ENCODE data around the gene AGPAT3. TPM values are rescaled to one million over a fixed set of nuclear protein-coding genes. Genes with fewer than 3 reads are reported as not detected.

Gene AGPAT3
- total RNA-seq, 1 donor from 2014 or later: 43.7 TPM

DNA sequence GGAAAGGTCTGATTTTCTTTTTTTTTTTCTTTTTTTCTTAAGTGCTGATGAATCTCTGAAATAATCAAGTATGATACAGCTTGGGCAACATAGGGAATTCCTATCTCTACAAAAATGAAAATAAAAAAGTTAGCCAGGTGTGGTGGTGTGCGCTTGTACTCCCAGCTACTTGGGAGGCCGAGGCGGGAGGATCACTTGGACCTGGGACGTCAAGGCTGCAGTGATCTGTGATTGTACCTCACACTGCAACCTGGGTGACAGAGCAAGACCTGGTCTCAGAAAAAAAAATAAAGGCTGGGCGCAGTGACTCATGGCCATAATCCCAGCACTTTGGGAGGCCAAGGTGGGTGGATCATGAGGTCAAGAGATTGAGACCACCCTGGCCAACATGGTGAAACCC, 153.1 kb downstream of the AGPAT3 start:
- DNase-seq (ENCODE audit: low read depth, low spot score): no peak

GRCh38 chr21:44018813-44019567, 154.0 kb downstream of the AGPAT3 start:
- no peak for DNase-seq (ENCODE audit: low read depth, low spot score)

- no peak for DNase-seq (ENCODE audit: low read depth, low spot score)
These were observed 154.5 kb downstream of the AGPAT3 start for GRCh38 chr21:44019568-44019958.

GRCh38 chr21:44020551-44020950, 155.5 kb downstream of the AGPAT3 start:
- no peak for DNase-seq (ENCODE audit: low read depth, low spot score)

DNA sequence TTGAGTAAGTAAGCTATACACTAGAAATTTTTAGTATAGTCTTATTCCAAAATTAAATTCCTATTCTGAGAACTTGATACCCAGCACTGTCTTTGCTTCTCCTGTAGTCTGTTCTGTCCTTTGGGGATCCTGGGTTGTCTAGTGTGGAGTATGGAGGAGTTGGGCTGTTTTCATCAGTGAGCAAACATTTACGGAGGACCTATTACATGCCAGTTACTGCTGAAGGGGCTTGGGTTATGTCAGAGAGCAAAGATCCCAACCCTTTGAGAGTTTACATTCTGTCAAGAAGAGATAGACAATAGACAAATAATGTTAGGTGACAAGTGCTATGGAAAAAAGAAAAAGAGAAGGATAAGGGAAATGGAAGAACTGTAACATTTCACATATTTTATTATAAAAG, 156.0 kb downstream of the AGPAT3 start:
- no peak for DNase-seq (ENCODE audit: low read depth, low spot score)

GRCh38 chr21:44024257-44024656, 159.2 kb downstream of the AGPAT3 start:
- DNase-seq (ENCODE audit: low read depth, low spot score): no peak

GRCh38 chr21:44024887-44025353, 159.9 kb downstream of the AGPAT3 start:
- no peak for DNase-seq (ENCODE audit: low read depth, low spot score)

- no peak for DNase-seq (ENCODE audit: low read depth, low spot score)
These were observed 162.7 kb downstream of the AGPAT3 start for GRCh38 chr21:44027607-44028286.

GRCh38 chr21:44028287-44028659, 163.2 kb downstream of the AGPAT3 start:
- no peak for DNase-seq (ENCODE audit: low read depth, low spot score)

- no peak for DNase-seq (ENCODE audit: low read depth, low spot score)
These were observed 164.6 kb downstream of the AGPAT3 start for GRCh38 chr21:44029460-44030087.

- no peak for DNase-seq (ENCODE audit: low read depth, low spot score)
These were observed 170.2 kb downstream of the AGPAT3 start for GRCh38 chr21:44035244-44035643.

Other genes with a start within 250 kb of the AGPAT3 start
- gene HSF2BP, start 205.7 kb upstream of the AGPAT3 start, total RNA-seq: 0.53 and 1.7 TPM in 2 replicates
- gene RRP1B, start 205.7 kb upstream of the AGPAT3 start, total RNA-seq: 44.3 and 44.8 TPM in 2 replicates
- 99.8 and 121 TPM in 2 replicates for gene PDXK, start 146.1 kb upstream of the AGPAT3 start, total RNA-seq
- 15.4 and 20.6 TPM in 2 replicates for gene CSTB, start 88.9 kb upstream of the AGPAT3 start, total RNA-seq
- gene RRP1, start 75.6 kb upstream of the AGPAT3 start, total RNA-seq: 28.1 and 28.2 TPM in 2 replicates
- 23.0 and 23.4 TPM in 2 replicates for gene TRAPPC10, start 147.1 kb downstream of the AGPAT3 start, total RNA-seq
- gene PWP2, start 242.2 kb downstream of the AGPAT3 start, total RNA-seq: 6.0 and 6.3 TPM in 2 replicates

All from pulmonary artery endothelial cell (primary cell).